ENCODE data around the gene SMYD3.
"Not testable (repeated sequence)": the region's sequence is repeated elsewhere in the genome, so short reads cannot be mapped to it uniquely, and the experiment has no call there.

SMYD3 gene

DNA sequence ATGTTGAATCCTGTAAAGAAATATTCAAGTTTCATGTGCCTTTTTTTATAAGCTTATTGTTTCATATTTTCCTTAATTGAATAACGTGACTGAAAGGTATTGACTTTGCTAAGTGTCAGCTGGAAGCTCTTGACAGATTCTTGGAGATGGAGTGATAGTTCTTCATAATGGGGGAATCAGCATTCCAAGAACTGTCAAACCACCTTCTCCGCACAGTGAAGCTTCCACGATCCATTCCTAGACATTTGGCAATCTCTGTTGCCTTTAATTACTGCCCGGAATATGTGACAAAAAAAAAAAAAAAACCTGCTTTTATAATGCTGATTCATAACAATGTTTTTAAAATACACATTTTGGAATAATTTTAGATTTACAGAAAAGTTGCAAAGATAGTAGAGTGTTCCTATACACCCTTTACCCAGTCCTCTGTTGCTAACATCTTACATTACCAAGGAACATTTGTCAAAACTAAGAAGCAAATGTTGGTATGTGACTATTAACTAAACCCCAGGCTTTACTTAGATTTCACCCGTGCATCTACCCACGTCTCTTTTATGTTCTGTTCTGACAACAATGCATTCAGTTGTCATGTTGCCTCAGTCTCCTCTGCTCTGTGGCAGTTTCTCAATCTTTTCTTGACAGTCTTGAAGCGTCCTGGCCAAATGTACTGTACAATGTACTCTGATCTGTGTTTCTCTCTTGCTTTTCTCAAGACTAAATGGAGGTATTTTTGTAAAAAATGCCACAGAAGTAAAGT, 674.1 kb downstream of the SMYD3 start:
- DNase-seq (ENCODE audit: low spot score), result no peak

DNA sequence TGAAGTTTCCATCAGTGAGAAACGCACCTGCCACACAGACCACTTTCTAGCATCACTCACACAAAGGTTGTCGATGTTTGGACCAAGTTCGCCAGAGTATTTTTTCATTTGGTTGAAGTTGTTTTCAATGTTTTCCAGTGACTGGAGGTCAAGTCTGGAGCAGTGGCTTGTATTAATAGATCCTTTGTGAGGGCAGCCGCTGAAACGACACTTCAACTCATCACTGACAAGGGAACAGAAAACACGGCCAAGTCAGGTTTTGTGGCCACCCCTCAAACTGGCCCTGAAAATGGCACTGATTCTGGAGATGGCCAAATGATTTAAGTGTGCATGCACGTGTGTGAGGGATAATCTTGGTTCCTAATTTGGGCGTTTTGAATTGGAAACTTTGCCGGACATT, 675.6 kb downstream of the SMYD3 start:
- DNase-seq (ENCODE audit: low spot score), result no peak

- no peak for DNase-seq (ENCODE audit: low spot score)
Observed at GRCh38 chr1:245829826-245830225, 677.3 kb downstream of the SMYD3 start.

- no peak for DNase-seq (ENCODE audit: low spot score)
Observed at GRCh38 chr1:245829194-245829593, 677.9 kb downstream of the SMYD3 start.

GRCh38 chr1:245827301-245827700, 679.8 kb downstream of the SMYD3 start:
- DNase-seq (ENCODE audit: low spot score), result no peak

DNA sequence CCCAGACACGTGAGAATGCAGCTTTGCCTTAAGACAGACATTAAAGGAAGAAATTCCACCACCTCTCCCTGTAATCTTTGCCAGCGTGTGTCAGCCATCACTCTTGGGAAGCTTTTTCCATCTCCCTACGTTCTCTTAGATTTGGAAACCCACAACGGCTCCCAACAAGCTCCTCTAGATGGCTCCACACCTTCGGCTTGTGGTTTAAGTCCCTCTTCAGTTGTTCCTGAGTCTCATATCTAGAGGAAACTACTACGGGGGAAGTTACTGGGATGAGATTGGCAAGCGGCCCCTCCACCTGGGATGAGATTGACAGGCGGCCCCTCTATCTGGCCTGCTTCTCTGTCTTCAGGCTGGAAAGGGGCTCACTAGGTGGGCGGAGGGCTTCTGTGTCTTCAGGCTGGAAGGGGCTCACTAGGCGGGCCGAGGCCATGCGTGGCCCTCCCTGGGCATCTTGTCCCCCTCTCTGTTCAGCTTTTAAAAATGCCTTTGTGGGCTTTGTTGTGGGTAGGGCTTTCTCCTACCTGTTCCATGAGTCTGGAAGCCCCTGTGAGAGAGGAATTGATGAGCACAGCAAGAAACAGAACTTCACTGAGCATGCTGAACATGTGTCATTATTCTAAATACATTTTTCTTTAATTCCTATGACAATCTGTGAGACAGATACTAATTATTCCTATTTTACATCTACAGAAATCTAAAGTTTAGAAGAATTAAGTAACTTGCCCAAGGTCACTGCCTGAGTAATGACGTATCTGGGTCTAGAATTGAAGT, 681.8 kb downstream of the SMYD3 start:
- DNase-seq (ENCODE audit: low spot score), result no peak

- no peak for DNase-seq (ENCODE audit: low spot score)
Observed at GRCh38 chr1:245823408-245824147, 683.5 kb downstream of the SMYD3 start.

DNA sequence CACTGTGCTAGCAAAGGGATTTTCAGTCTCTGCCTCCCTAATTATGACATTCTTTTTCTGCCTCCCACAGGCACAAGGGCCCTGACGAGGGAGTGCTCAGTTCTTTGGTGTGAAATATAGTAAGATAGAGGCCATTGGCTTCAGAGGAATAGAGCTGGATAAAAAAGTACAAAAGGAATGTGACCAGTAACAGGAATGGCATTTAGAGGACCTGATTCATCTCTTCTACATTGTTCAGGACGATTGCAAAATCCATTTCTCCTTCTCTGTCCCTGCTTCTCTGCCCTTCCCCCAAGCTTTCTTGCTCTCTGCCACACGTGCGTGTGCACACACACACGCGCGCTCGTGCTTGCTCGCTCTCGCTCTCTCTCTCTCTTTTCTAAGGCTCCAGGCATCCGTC, 684.1 kb downstream of the SMYD3 start:
- DNase-seq (ENCODE audit: low spot score), result peak; percentile 61

GRCh38 chr1:245818363-245818762, 688.7 kb downstream of the SMYD3 start:
- not testable (repeated sequence) for DNase-seq (ENCODE audit: low spot score)

DNA sequence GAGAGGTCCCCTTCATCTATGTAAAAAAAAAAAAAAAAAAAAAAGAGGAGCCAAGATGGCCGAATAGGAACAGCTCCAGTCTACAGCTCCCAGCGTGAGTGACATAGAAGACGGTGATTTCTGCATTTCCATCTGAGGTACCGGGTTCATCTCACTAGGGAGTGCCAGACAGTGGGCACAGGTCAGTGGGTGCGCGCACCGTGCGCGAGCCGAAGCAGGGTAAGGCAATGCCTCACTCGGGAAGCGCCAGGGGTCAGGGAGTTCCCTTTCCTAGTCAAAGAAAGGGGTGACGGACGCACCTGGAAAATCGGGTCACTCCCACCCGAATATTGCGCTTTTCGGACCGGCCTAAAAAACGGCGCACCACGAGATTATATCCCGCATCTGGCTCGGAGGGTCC, 690.6 kb downstream of the SMYD3 start:
- DNase-seq (ENCODE audit: low spot score), result not testable (repeated sequence)

DNA sequence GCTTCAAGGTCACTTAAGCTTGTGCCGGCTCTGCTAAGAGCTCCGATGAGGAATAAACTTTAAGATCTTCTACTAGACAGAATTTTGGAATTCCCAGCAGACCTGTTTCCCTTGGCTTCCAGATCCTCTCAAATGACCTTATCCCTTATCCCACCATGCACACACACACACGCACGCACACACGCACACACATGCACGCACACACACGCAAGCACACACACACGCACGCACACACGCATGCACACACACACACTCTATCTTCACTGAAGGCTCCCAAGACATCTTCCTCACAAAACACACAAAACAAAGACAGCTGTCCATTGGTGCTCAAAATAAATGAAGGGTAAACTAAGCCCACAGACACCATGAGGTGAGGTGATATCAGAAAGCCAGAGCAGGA, 692.4 kb downstream of the SMYD3 start:
- DNase-seq (ENCODE audit: low spot score), result no peak

- no peak for DNase-seq (ENCODE audit: low spot score)
Observed at GRCh38 chr1:245812278-245812677, 694.8 kb downstream of the SMYD3 start.

DNA sequence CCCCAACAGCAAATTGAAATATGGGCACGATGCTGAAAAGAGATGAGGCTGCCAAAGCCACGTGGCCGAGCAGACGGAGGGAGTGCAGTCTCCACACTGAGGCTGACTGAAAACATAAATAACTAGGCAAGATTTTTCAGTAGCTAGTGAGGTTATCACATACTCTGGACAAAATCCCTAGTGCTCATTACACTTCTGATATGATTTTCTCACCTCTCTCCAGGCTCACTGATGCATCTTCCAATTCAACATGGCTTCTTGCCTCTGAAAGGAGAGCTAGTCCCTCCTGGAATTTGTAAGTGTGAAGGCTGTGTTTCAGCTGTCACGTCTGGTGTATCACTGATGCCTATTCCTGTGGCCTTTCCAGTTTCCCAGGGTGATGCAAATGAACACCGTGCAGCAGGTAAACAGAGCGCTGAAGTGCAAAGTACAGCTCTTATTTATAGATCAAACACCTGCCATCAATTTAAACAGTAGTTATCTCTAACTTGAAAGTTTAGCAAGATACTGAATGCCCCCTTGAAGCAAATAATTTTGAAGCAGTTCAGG, 696.2 kb downstream of the SMYD3 start:
- DNase-seq (ENCODE audit: low spot score), result no peak

- DNase-seq (ENCODE audit: low spot score), result no peak
Observed at GRCh38 chr1:245810181-245810769, 696.8 kb downstream of the SMYD3 start.

DNA sequence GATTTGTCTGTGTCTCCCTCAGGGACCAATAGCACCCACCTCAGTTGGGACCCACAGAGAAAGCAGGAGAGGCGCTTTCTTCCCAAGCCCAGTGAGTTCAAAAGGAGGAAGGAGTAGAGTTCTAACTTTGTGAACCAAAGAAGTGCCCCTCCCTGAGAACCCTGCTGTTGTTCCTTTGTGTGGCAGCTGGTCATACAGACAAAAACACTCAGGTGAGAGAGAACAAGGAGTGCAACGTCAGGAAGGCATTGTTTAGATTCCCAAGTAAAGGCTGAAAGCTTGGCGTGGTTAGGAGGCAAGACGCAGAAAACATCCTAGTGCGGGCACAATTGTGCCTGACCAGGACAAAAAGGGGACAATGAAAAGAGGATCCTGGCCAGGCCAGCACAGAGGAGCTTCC, 697.7 kb downstream of the SMYD3 start:
- no peak for DNase-seq (ENCODE audit: low spot score)

DNA sequence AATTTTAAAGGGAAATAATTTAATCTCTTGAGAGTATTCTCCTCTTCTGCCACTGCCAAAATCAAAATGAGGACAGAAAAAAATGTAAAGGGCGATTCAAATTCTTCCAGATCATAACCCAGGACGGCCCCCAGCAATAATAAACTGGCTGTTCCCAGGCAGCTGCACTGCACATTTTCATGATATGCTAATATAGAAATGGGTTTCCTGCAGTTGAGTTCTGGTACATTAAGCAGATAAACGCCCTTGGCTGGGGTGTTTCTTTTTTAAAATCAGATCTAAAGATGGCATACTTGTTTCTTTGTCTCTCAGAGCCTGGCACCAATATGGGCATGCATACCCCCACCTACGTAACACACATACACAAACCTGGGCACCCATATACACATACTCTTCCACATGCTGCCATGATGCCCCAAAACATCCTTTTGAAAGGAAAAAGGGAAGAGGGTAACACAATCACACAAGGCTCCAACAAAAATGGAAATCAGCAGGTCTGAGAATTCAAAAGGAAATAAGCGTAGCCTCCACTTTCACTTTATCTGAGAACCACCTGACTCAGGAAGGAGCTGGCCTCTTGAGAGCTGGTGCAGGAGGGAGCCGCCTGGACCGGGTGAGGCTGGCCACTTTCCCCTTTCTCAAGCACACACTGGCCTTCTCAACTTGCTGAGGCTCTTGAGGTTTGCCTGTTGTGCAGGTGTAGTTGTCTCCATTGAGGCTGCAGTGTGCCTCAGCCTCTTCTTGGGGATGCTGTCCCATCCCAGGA, 698.9 kb downstream of the SMYD3 start:
- no peak for DNase-seq (ENCODE audit: low spot score)

GRCh38 chr1:245807306-245807705, 699.8 kb downstream of the SMYD3 start:
- DNase-seq (ENCODE audit: low spot score), result no peak

DNA sequence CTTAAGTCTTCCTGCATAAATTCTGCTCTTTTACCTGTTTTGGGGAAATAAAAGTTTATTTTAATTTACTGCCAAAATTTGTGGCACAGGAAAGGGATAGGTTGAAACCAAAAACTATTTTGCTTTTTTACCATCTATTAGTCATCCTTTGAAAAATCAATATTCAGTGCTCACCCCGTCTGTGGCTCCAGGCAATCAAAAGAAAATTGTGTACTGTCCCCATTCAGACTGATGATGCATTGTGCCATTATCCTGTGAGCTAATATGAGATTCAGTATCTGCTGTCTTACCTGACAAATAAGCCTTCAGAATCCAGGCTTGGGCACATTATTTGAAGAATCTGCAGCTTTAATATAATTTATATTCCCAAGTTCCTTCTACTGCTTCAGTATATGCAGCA, 701.5 kb downstream of the SMYD3 start:
- DNase-seq (ENCODE audit: low spot score), result no peak

- DNase-seq (ENCODE audit: low spot score), result no peak
Observed at GRCh38 chr1:245804696-245805095, 702.4 kb downstream of the SMYD3 start.

- DNase-seq (ENCODE audit: low spot score), result no peak
Observed at GRCh38 chr1:245803666-245804037, 703.4 kb downstream of the SMYD3 start.

DNA sequence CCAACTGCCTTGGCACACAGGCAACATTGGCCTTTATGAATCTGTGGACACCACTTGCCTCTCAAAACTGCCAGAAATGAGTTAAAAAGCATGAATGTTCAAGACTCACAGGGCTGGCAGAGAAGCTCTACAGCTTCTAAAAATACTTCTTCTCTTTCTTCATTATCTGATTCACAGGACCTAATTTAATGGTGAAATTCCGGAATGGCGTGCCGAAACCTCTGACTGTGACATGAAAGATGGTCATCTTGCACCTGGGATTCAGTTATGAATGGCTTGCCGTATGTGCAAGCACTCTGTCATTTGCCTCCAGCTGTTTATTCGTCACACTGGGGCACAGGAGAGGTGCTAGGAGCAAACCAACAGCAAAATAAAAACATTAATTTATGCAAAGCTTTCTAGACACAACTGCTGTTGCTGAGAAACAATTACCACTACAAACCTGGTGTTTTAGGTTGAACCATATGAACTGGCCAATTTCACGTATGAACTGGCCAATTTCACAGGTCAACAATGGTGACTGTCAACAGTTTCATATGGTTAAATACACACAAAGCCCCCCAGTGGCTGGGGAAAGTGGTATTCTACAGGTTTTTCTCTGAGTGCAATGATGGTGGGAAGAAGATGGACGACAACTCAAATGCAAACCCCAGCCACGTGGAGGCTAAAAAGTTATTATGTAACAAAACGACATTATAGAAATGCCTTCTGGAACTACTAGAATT, 704.0 kb downstream of the SMYD3 start:
- no peak for DNase-seq (ENCODE audit: low spot score)
